WTC11 (cell line): ENCODE measurements around the gene CCL18. TPM values are rescaled to one million over a fixed set of nuclear protein-coding genes. Genes with fewer than 3 reads are reported as not detected.

Experiments
- ATAC-seq: fragments of 200-7000 bp; cut with Tn5 transposase; 2 replicates; pipeline ENCODE4 v1.10.0; 2021; ENCODE audit warnings: mild to moderate bottlenecking, moderate library complexity
- CTCF ChIA-PET: fragments of 300-600 bp; sonication (Branson Sonifier 250); formaldehyde crosslinking; loops from one replicate; lab custom pipeline; 2021; ENCODE audit warnings: antibody characterized with exemption; lab: Charles Lee
- POLR2A ChIA-PET: fragments of 350-600 bp; sonication (Branson Sonifier 250); formaldehyde crosslinking; loops from one replicate; lab custom pipeline; 2021; ENCODE audit warnings: antibody characterized with exemption; lab: Charles Lee
- DNase-seq: peaks from one replicate; pipeline ENCODE4 v3.0.0; 2021; ENCODE audit warnings: low spot score
- H3K27ac Mint-ChIP-seq: 2 replicates; pipeline ENCODE4 v1.8.0; 2021; ENCODE audit warnings: mixed read lengths
- H3K27me3 Mint-ChIP-seq: 2 replicates; pipeline ENCODE4 v1.8.0; 2021; ENCODE audit warnings: low read depth, mild to moderate bottlenecking, moderate library complexity, mixed read lengths
- H3K36me3 Mint-ChIP-seq: 2 replicates; pipeline ENCODE4 v1.8.0; 2021; ENCODE audit warnings: mixed read lengths
- H3K4me1 Mint-ChIP-seq: 2 replicates; pipeline ENCODE4 v1.8.0; 2022; ENCODE audit warnings: mixed read lengths
- H3K4me3 Mint-ChIP-seq: 2 replicates; pipeline ENCODE4 v1.8.0; 2021; ENCODE audit warnings: mild to moderate bottlenecking, moderate library complexity, mixed read lengths
- H3K9me3 Mint-ChIP-seq: 2 replicates; pipeline ENCODE4 v1.8.0; 2021; ENCODE audit warnings: mixed read lengths
- AFF4 ChIP-seq: sonication (generic); formaldehyde crosslinking; IDR thresholded peaks from 2 replicates; pipeline ENCODE4 v1.8.1; 2023; ENCODE audit warnings: mild to moderate bottlenecking, missing genetic modification reagents, borderline replicate concordance
- ESRRA ChIP-seq: sonication (generic); formaldehyde crosslinking; IDR thresholded peaks from 2 replicates; pipeline ENCODE4 v1.8.1; 2022; ENCODE audit warnings: mild to moderate bottlenecking, missing genetic modification reagents, borderline replicate concordance
- FOXK1 ChIP-seq: sonication (generic); formaldehyde crosslinking; IDR thresholded peaks from 2 replicates; pipeline ENCODE4 v1.8.0; 2022; ENCODE audit warnings: mild to moderate bottlenecking, moderate library complexity, missing genetic modification reagents
- NR3C1 ChIP-seq: sonication (generic); formaldehyde crosslinking; conservative IDR thresholded peaks from 2 replicates; pipeline ENCODE4 v1.8.1; 2023; ENCODE audit warnings: low read depth, mild to moderate bottlenecking, missing genetic modification reagents
- PRRX2 ChIP-seq: fragments of 250-450 bp; sonication (Bioruptor Pico); IDR thresholded peaks from 2 replicates; pipeline ENCODE4 v1.8.0; 2021; ENCODE audit warnings: mild to moderate bottlenecking
- RORB ChIP-seq: fragments of 250-450 bp; sonication (Bioruptor Pico); IDR thresholded peaks from 2 replicates; pipeline ENCODE4 v1.9.0; 2021; ENCODE audit warnings: mild to moderate bottlenecking
- ZBTB21 ChIP-seq: sonication (generic); formaldehyde crosslinking; IDR thresholded peaks from 2 replicates; pipeline ENCODE4 v1.8.1; 2023; ENCODE audit warnings: mild to moderate bottlenecking, missing genetic modification reagents, borderline replicate concordance
- ZNF263 ChIP-seq: sonication (generic); formaldehyde crosslinking; IDR thresholded peaks from 2 replicates; pipeline ENCODE4 v1.8.1; 2022; ENCODE audit warnings: low read depth, mild to moderate bottlenecking, moderate library complexity, missing genetic modification reagents
- ZNF281 ChIP-seq: sonication (generic); formaldehyde crosslinking; IDR thresholded peaks from 2 replicates; pipeline ENCODE4 v1.8.0; 2023; ENCODE audit warnings: mild to moderate bottlenecking, missing genetic modification reagents
- total RNA-seq: library from RNA; stranded (reverse); gene quantifications from 3 replicates; pipeline ENCODE4 v1.2.3, GENCODE V29; 2021
- TF ChIP-seq, protein P1 (sequence below): sonication (generic); formaldehyde crosslinking; IDR thresholded peaks from 2 replicates; pipeline ENCODE4 v1.8.0; 2023; ENCODE audit warnings: missing genetic modification reagents, mild to moderate bottlenecking, borderline replicate concordance
- TF ChIP-seq, protein P2 (sequence below): sonication (generic); formaldehyde crosslinking; IDR thresholded peaks from 2 replicates; pipeline ENCODE4 v1.8.0; 2022; ENCODE audit warnings: mild to moderate bottlenecking, missing genetic modification reagents
- TF ChIP-seq, protein P3 (sequence below): sonication (generic); formaldehyde crosslinking; IDR thresholded peaks from 2 replicates; pipeline ENCODE4 v1.8.1; 2022; ENCODE audit warnings: mild to moderate bottlenecking, missing genetic modification reagents, moderate library complexity, borderline replicate concordance
- TF ChIP-seq, protein P4 (sequence below): fragments of 250-450 bp; sonication (Bioruptor Pico); conservative IDR thresholded peaks from 2 replicates; pipeline ENCODE4 v1.9.0; 2021; ENCODE audit warnings: mild to moderate bottlenecking
- TF ChIP-seq, protein P5 (sequence below): fragments of 250-450 bp; sonication (Bioruptor Pico); IDR thresholded peaks from 2 replicates; pipeline ENCODE4 v1.9.0; 2021; ENCODE audit warnings: mild to moderate bottlenecking, borderline replicate concordance

CCL18 gene
- total RNA-seq, 1 experiment from 2014 or later = not detected

DNA sequence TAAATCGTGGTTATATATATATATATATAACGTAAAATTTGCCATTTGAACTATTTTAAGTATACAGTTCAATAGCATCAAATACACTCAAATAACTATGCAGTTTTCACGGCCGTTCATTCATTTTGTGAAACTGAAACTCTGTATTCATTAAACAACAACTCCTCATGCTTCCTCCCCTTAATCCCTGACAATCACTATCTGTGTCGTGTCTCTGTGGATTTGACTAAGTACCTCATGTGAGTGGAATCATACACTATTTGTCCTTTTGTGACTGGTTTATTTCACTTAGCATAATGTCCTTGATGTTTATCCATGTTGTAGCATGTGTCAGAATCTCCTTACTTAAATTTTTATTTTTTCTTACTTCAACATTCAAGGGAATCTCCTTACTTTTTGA lies 49.1 kb upstream of the CCL18 start:
- Mint-ChIP-seq H3K4me1 (no peaks in the 10 kb centered on the region), H3K36me3 (peaks cover 13% of the 10 kb centered on the region; the same call in 1 of the 2 replicates), H3K4me3 (no peak overlapping the region), H3K27ac (no peak overlapping the region), H3K9me3 (peaks cover 32% of the 10 kb centered on the region), H3K27me3 (peaks cover 7% of the 10 kb centered on the region)
- POLR2A ChIA-PET = no interaction called here
- TF ChIP-seq, protein P1, sequence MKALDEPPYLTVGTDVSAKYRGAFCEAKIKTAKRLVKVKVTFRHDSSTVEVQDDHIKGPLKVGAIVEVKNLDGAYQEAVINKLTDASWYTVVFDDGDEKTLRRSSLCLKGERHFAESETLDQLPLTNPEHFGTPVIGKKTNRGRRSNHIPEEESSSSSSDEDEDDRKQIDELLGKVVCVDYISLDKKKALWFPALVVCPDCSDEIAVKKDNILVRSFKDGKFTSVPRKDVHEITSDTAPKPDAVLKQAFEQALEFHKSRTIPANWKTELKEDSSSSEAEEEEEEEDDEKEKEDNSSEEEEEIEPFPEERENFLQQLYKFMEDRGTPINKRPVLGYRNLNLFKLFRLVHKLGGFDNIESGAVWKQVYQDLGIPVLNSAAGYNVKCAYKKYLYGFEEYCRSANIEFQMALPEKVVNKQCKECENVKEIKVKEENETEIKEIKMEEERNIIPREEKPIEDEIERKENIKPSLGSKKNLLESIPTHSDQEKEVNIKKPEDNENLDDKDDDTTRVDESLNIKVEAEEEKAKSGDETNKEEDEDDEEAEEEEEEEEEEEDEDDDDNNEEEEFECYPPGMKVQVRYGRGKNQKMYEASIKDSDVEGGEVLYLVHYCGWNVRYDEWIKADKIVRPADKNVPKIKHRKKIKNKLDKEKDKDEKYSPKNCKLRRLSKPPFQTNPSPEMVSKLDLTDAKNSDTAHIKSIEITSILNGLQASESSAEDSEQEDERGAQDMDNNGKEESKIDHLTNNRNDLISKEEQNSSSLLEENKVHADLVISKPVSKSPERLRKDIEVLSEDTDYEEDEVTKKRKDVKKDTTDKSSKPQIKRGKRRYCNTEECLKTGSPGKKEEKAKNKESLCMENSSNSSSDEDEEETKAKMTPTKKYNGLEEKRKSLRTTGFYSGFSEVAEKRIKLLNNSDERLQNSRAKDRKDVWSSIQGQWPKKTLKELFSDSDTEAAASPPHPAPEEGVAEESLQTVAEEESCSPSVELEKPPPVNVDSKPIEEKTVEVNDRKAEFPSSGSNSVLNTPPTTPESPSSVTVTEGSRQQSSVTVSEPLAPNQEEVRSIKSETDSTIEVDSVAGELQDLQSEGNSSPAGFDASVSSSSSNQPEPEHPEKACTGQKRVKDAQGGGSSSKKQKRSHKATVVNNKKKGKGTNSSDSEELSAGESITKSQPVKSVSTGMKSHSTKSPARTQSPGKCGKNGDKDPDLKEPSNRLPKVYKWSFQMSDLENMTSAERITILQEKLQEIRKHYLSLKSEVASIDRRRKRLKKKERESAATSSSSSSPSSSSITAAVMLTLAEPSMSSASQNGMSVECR (CRISPR knock-in tag) = no peak
- TF ChIP-seq NR3C1 (no peak), ZBTB21 (no peak), PRRX2 (CRISPR knock-in tag) (no peak), AFF4 (CRISPR knock-in tag) (no peak), ESRRA (no peak), ZNF263 (CRISPR knock-in tag) (no peak), RORB (CRISPR knock-in tag) (no peak), FOXK1 (CRISPR knock-in tag) (no peak), ZNF281 (CRISPR knock-in tag) (no peak)
- TF ChIP-seq, protein P2, sequence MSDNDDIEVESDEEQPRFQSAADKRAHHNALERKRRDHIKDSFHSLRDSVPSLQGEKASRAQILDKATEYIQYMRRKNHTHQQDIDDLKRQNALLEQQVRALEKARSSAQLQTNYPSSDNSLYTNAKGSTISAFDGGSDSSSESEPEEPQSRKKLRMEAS (CRISPR knock-in tag) = no peak
- TF ChIP-seq, protein P3, sequence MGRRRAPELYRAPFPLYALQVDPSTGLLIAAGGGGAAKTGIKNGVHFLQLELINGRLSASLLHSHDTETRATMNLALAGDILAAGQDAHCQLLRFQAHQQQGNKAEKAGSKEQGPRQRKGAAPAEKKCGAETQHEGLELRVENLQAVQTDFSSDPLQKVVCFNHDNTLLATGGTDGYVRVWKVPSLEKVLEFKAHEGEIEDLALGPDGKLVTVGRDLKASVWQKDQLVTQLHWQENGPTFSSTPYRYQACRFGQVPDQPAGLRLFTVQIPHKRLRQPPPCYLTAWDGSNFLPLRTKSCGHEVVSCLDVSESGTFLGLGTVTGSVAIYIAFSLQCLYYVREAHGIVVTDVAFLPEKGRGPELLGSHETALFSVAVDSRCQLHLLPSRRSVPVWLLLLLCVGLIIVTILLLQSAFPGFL (CRISPR knock-in tag) = no peak
- TF ChIP-seq, protein P4, sequence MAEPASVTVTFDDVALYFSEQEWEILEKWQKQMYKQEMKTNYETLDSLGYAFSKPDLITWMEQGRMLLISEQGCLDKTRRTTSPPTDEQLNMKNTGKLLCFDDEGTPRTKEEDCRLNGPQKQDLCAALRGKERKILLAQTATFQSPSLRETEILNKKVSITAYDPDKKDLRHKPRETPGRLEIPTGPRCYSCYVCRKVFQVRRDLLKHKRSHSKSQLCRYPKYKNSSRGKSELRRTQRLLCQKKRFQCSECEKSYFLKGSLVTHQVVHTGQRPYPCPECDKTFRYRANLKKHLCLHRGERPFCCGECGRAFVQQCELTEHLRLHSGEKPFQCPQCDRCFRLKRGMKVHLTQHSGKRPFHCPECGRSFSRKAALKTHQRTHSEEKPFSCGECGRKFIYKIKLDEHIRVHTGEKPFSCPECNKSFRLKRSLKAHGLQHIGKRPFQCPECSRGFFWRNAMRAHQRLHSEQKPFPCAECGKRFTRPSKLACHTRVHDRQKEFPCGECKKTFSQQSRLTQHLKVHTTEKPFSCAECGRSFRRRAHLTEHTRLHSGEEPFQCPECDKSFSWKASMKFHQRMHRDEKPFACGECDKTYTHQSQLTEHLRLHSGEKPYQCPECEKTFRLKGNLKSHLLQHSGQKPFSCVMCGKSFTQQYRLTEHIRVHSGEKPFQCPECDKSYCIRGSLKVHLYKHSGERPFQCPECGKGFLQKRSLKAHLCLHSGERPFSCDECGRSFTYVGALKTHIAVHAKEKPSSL (CRISPR knock-in tag) = no peak
- TF ChIP-seq, protein P5, sequence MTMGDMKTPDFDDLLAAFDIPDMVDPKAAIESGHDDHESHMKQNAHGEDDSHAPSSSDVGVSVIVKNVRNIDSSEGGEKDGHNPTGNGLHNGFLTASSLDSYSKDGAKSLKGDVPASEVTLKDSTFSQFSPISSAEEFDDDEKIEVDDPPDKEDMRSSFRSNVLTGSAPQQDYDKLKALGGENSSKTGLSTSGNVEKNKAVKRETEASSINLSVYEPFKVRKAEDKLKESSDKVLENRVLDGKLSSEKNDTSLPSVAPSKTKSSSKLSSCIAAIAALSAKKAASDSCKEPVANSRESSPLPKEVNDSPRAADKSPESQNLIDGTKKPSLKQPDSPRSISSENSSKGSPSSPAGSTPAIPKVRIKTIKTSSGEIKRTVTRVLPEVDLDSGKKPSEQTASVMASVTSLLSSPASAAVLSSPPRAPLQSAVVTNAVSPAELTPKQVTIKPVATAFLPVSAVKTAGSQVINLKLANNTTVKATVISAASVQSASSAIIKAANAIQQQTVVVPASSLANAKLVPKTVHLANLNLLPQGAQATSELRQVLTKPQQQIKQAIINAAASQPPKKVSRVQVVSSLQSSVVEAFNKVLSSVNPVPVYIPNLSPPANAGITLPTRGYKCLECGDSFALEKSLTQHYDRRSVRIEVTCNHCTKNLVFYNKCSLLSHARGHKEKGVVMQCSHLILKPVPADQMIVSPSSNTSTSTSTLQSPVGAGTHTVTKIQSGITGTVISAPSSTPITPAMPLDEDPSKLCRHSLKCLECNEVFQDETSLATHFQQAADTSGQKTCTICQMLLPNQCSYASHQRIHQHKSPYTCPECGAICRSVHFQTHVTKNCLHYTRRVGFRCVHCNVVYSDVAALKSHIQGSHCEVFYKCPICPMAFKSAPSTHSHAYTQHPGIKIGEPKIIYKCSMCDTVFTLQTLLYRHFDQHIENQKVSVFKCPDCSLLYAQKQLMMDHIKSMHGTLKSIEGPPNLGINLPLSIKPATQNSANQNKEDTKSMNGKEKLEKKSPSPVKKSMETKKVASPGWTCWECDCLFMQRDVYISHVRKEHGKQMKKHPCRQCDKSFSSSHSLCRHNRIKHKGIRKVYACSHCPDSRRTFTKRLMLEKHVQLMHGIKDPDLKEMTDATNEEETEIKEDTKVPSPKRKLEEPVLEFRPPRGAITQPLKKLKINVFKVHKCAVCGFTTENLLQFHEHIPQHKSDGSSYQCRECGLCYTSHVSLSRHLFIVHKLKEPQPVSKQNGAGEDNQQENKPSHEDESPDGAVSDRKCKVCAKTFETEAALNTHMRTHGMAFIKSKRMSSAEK (CRISPR knock-in tag) = no peak
- ATAC-seq = no peak
- no peak for DNase-seq
- CTCF ChIA-PET = no interaction called here
